DOHH2 (cell line): Measurements from ENCODE around the gene POLR1D.

ENCODE experiments used
- CTCF ChIP-seq: fragments of 200-600 bp; sonication (generic); IDR thresholded peaks from one replicate; pipeline ENCODE4 v1.5.1; 2014; ENCODE audit warnings: antibody characterized with exemption, mild to moderate bottlenecking, low read depth, low read length; ENCODE audit not compliant: poor library complexity, severe bottlenecking
- EZH2phosphoT487 ChIP-seq: fragments of 200-600 bp; sonication (generic); IDR thresholded peaks from 2 replicates; pipeline ENCODE4 v1.6.1; 2017; ENCODE audit warnings: borderline replicate concordance, mild to moderate bottlenecking, antibody characterized with exemption, low read length, moderate library complexity, mixed read lengths

GRCh38 chr13:27621366-27622101 lies at the start of gene POLR1D:
- TF ChIP-seq CTCF: no peak
- no peak for TF ChIP-seq EZH2phosphoT487
